ENCODE data around the gene GABRD. TPM values are rescaled to one million over a fixed set of nuclear protein-coding genes. Genes with fewer than 3 reads are reported as not detected.

The GABRD gene
- polyA plus RNA-seq, 1 experiment: not detected

GRCh38 chr1:2020310-2020655 is 1.1 kb downstream of the GABRD start:
- no peak for TF ChIP-seq CTCF (IDR thresholded peaks at IDR 0.05; ENCODE audit: insufficient read depth, low read depth, low read length)
- ChIA-PET POLR2A (no interaction called here), CTCF (interaction anchor here (3.0 kb wide), 1 partner anchor 24 kb away, joined by 12 read pairs; no protein-coding TSS in a partner anchor)
- H3K36me3 ChIP-seq (ENCODE audit: control insufficient read depth, insufficient read depth, low read length): no peaks in the 10 kb centered on the region
- no peak overlapping the region for H3K4me3 ChIP-seq (ENCODE audit: low read depth, low read length)
- peaks cover 31% of the 10 kb centered on the region for H3K27me3 ChIP-seq (ENCODE audit: control insufficient read depth, insufficient read depth, low read length)
- DNase-seq (ENCODE audit: low read depth): no peak

DNA sequence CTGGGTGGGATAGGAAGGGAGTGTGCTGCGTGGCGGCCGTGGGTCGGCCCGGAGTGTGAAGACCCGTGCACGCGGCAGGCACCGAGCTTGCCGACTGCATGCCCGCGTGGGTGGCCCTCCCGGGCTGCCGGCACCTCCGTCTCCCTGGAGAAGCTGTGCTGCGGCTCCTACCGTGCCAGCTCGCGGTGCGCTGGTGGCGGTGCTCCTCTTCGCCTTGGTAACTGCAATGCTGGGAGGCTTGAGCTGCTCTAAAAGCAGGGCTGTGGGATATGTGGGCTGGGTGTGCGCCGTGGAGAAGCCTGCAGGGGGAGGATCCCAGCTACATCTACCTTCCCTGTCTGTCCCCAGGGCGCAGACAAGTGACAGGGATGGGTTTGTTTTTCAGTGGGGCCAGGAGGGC is 2.4 kb downstream of the GABRD start:
- TF ChIP-seq CTCF (IDR thresholded peaks at IDR 0.05; ENCODE audit: insufficient read depth, low read depth, low read length): no peak
- no peak for DNase-seq (ENCODE audit: low read depth)
- H3K4me3 ChIP-seq (ENCODE audit: low read depth, low read length): no peak overlapping the region
- peaks cover 27% of the 10 kb centered on the region for H3K27me3 ChIP-seq (ENCODE audit: control insufficient read depth, insufficient read depth, low read length)
- H3K36me3 ChIP-seq (ENCODE audit: control insufficient read depth, insufficient read depth, low read length): no peaks in the 10 kb centered on the region
- ChIA-PET CTCF (interaction anchor here (3.0 kb wide), 1 partner anchor 23 kb away, joined by 12 read pairs; no protein-coding TSS in a partner anchor), POLR2A (no interaction called here)

GRCh38 chr1:2022063-2022770 is 3.1 kb downstream of the GABRD start:
- Histone ChIP-seq H3K27me3 (ENCODE audit: control insufficient read depth, insufficient read depth, low read length) (peaks cover 24% of the 10 kb centered on the region), H3K36me3 (ENCODE audit: control insufficient read depth, insufficient read depth, low read length) (no peaks in the 10 kb centered on the region), H3K4me3 (ENCODE audit: low read depth, low read length) (no peak overlapping the region)
- no peak for TF ChIP-seq CTCF (IDR thresholded peaks at IDR 0.05; ENCODE audit: insufficient read depth, low read depth, low read length)
- POLR2A ChIA-PET: no interaction called here
- DNase-seq (ENCODE audit: low read depth): no peak
- CTCF ChIA-PET: interaction anchor here (0.7 to 3.0 kb wide), 2 partner anchors 22 to 370 kb away, joined by 3 to 12 read pairs; partner anchors contain the start of gene RER1

- Histone ChIP-seq H3K36me3 (ENCODE audit: control insufficient read depth, insufficient read depth, low read length) (no peaks in the 10 kb centered on the region), H3K4me3 (ENCODE audit: low read depth, low read length) (no peak overlapping the region), H3K27me3 (ENCODE audit: control insufficient read depth, insufficient read depth, low read length) (peaks cover 20% of the 10 kb centered on the region)
- ChIA-PET POLR2A (no interaction called here), CTCF (interaction anchor here (3.0 kb wide), 1 partner anchor 21 kb away, joined by 12 read pairs; no protein-coding TSS in a partner anchor)
- no peak for DNase-seq (ENCODE audit: low read depth)
- no peak for TF ChIP-seq CTCF (IDR thresholded peaks at IDR 0.05; ENCODE audit: insufficient read depth, low read depth, low read length)
Observed at GRCh38 chr1:2023187-2023586, 4.0 kb downstream of the GABRD start.

DNA sequence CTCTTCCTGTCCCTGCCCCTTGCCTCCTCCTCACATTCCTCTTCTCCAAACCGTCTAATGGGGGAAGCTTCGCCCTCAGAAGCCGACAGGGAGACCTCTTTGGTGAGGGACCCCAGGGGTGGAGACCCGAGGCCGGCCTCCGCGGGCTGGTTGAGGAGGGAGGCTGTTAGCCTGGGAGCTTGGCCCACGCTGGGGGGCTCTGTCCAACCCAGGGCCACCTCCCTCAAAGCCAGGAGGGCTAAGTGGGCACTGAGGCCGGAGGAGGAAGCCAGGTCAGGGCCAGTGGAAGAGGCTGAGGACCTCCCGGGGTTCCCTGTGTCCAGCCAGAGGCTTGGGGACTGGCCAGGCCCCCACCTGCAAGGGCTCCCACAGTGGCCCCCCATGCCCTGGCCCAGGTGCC is 5.3 kb downstream of the GABRD start:
- no peak for TF ChIP-seq CTCF (IDR thresholded peaks at IDR 0.05; ENCODE audit: insufficient read depth, low read depth, low read length)
- Histone ChIP-seq H3K4me3 (ENCODE audit: low read depth, low read length) (no peak overlapping the region), H3K27me3 (ENCODE audit: control insufficient read depth, insufficient read depth, low read length) (peaks cover 16% of the 10 kb centered on the region), H3K36me3 (ENCODE audit: control insufficient read depth, insufficient read depth, low read length) (no peaks in the 10 kb centered on the region)
- ChIA-PET POLR2A (no interaction called here), CTCF (no interaction called here)
- no peak for DNase-seq (ENCODE audit: low read depth)

Measured in BJ (cell line).